Spinal cord (tissue), 10 donors: Measurements from ENCODE around the gene KLF14. TPM values are rescaled to one million over a fixed set of nuclear protein-coding genes. Genes with fewer than 3 reads are reported as not detected.

Source experiments
- DNase-seq, 6 donors: peaks; one replicate each; pipeline versions ENCODE4 v3.0.0 to v3.0.0-alpha.2; 2013 to 2015; ENCODE audit warnings: low spot score in 6 of 6, low read depth in 4 of 6
- H3K27ac ChIP-seq: one replicate; pipeline ENCODE4 v1.5.1; 2013; ENCODE audit warnings: low read depth, low read length, control low read depth
- H3K27me3 ChIP-seq: one replicate; pipeline ENCODE4 v1.6.1; 2013; ENCODE audit warnings: low read length; ENCODE audit not compliant: control insufficient read depth, insufficient read depth
- H3K36me3 ChIP-seq: one replicate; pipeline ENCODE4 v1.6.1; 2013; ENCODE audit warnings: low read length; ENCODE audit not compliant: control insufficient read depth, insufficient read depth
- H3K4me1 ChIP-seq: one replicate; pipeline ENCODE4 v1.6.1; 2013; ENCODE audit warnings: low read length; ENCODE audit not compliant: control insufficient read depth, insufficient read depth
- H3K4me3 ChIP-seq: one replicate; pipeline ENCODE4 v1.5.1; 2013; ENCODE audit warnings: low read depth, low read length, control low read depth
- H3K9me3 ChIP-seq: one replicate; pipeline ENCODE4 v1.6.1; 2013; ENCODE audit warnings: low read length; ENCODE audit not compliant: control insufficient read depth, insufficient read depth
- WGBS: methylation state at CpG from one replicate; pipeline ENCODE4 v1.1.5; 2013; ENCODE audit warnings: missing lambda C conversion rate; ENCODE audit not compliant: insufficient coverage; 5-methylcytosine and 5-hydroxymethylcytosine counted together
- polyA plus RNA-seq, 2 donors: library from polyadenylated mRNA; unstranded; fragments of 120-200 nt; gene quantifications; one replicate each; pipeline ENCODE4 v1.2.1, GENCODE V29; 2013; ENCODE audit not compliant: insufficient read length in 2 of 2
- total RNA-seq, 2 donors: library from RNA; depleted of rRNA in 1 of 2; stranded (reverse); fragments of 120-200 nt in 1 of 2; fragments of >200 nt in 1 of 2; gene quantifications; one replicate each; pipeline versions ENCODE4 v1.2.3 to v1.2.4, GENCODE V29; 2013 to 2014
- donor health status: healthy.

Gene KLF14
- total and polyA plus RNA-seq, 4 donors: 0.06 to 0.22 (median 0.11) TPM; not detected in 1

GRCh38 chr7:130721486-130722277 lies 12.3 kb downstream of the KLF14 start:
- Histone ChIP-seq H3K27me3 (no peaks in the 10 kb centered on the region), H3K4me1 (no peaks in the 10 kb centered on the region), H3K9me3 (no peaks in the 10 kb centered on the region), H3K27ac (no peak overlapping the region), H3K4me3 (no peak overlapping the region), H3K36me3 (no peaks in the 10 kb centered on the region)
- 17% methylated on average over 3 of the region's 5 CpGs for WGBS
- peak in 2 of 6 donors; percentile 72 to 73 for DNase-seq

DNA sequence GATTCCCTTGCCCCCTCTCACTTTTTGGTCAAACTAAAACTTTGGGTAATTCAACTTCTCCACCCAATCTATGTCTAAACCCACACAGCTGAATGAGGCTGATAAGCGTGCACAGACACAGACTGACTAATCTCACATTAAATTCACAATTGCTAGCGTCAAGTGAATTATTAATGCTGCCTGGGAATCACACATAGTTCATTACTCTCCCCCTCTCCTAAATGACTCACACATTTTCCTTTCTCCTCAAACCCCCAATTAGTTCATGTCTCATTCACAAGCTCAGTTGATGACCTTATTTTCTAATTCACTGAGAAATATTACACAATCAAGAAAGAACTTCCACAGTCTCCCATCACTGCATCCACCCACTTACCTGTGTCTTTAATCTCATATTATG lies 14.5 kb downstream of the KLF14 start:
- Histone ChIP-seq H3K27ac (no peak overlapping the region), H3K27me3 (no peaks in the 10 kb centered on the region), H3K9me3 (no peaks in the 10 kb centered on the region), H3K36me3 (no peaks in the 10 kb centered on the region), H3K4me3 (no peak overlapping the region), H3K4me1 (no peaks in the 10 kb centered on the region)
- peak in 1 of 6 donors; percentile 17 for DNase-seq
- WGBS: 62% methylated on average over 2 of the region's 2 CpGs

DNA sequence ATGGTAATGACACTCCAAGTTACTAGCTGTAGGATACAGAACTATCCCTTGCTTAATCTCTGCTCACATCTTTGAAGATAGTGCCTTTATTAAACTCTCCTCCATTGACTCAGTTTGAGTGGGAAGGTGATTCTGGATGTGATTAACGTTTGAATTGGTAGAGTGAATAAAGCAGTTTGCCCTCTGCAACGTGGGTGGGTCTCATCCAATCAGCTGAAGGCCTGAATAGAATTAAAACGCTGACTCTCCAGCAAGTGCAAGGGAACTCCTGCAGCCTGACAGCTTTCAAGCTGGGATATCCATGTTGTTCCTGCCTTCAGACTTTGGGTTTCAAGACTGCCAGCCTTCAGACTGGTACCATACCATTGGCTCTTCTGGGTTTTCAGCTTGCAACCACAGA lies 21.6 kb downstream of the KLF14 start:
- H3K27me3 ChIP-seq: no peaks in the 10 kb centered on the region
- no peaks in the 10 kb centered on the region for H3K36me3 ChIP-seq
- no peaks in the 10 kb centered on the region for H3K9me3 ChIP-seq
- H3K4me3 ChIP-seq: no peak overlapping the region
- DNase-seq: no peak
- no peaks in the 10 kb centered on the region for H3K4me1 ChIP-seq
- WGBS: 15% methylated on average over 2 of the region's 3 CpGs
- no peak overlapping the region for H3K27ac ChIP-seq

DNA sequence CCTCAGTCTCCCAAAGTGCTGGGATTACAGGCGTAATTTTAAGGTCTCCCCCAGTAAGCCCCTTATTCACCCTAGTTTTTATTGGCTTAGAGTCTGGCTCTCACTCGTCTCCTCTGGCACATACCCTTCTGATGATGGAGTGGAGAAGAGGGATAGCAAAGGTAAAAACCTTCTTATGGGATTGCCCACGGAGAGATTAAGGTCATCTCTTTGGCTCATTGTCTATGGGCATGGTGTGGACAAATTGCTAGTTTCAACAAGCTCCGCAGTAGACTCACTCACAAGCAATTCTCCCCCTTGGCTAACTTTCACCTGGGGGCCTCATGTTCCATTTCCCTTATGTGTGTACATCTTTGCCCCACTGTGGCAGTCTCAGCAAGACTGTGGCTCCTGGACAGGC lies 25.2 kb downstream of the KLF14 start:
- WGBS: no CpG with 5 or more reads among the region's 4 CpGs
- H3K36me3 ChIP-seq: no peaks in the 10 kb centered on the region
- H3K4me1 ChIP-seq: no peaks in the 10 kb centered on the region
- no peak overlapping the region for H3K4me3 ChIP-seq
- H3K9me3 ChIP-seq: no peaks in the 10 kb centered on the region
- H3K27me3 ChIP-seq: no peaks in the 10 kb centered on the region
- no peak for DNase-seq
- H3K27ac ChIP-seq: no peak overlapping the region

DNA sequence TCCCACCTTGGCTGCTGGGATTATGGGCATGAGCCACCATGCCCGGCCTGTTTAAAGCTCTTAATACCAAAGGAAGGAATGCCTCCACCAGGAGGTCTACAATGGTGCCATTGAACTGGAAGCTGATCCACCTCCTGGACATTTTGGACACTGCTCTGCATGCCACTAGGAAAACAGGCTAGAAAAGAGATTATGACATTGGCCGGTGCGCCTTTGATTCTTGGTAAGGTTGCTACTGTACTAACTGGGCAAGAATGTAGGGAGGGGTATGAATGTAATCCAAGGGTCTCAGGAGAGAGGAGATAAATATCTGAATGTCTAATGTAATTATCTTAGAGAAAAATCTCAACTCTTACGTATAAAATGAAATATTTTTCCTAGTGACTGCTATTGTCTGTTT lies 26.0 kb downstream of the KLF14 start:
- WGBS: 92% methylated on average over 3 of the region's 4 CpGs
- H3K4me1 ChIP-seq: no peaks in the 10 kb centered on the region

DNA sequence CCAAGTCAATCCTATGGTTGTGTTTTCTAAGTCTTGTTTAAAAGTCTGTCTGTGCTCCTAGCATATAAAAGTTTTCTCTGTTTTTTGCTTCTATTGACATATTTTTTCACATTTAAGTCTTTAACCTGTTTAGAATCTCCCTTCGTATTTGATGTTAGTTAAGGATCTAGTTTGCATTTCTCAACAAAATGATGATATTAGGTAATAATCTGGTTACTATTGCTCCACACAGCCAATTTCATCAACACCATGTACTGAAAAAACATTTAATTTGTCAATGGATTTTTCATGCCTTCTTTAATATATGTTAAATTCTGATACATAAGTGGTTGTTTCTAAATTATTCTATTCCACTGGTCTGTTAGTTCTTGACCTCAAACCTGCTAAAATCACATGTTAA lies 30.2 kb downstream of the KLF14 start:
- no peak for DNase-seq
- no peak overlapping the region for H3K4me3 ChIP-seq
- H3K27me3 ChIP-seq: no peaks in the 10 kb centered on the region
- H3K4me1 ChIP-seq: no peaks in the 10 kb centered on the region
- no peaks in the 10 kb centered on the region for H3K9me3 ChIP-seq
- no peak overlapping the region for H3K27ac ChIP-seq
- no CpG with 5 or more reads among the region's 1 CpG for WGBS
- no peaks in the 10 kb centered on the region for H3K36me3 ChIP-seq

More for the DNA sequence above, 26.0 kb downstream of the KLF14 start:
- no peak overlapping the region for H3K27ac ChIP-seq
- no peak for DNase-seq
- H3K4me3 ChIP-seq: no peak overlapping the region
- no peaks in the 10 kb centered on the region for H3K36me3 ChIP-seq
- H3K9me3 ChIP-seq: no peaks in the 10 kb centered on the region
- H3K27me3 ChIP-seq: no peaks in the 10 kb centered on the region

- DNase-seq: no peak
- Histone ChIP-seq H3K9me3 (no peaks in the 10 kb centered on the region), H3K36me3 (no peaks in the 10 kb centered on the region), H3K27me3 (no peaks in the 10 kb centered on the region), H3K27ac (no peak overlapping the region), H3K4me3 (no peak overlapping the region), H3K4me1 (no peaks in the 10 kb centered on the region)
- no CpG with 5 or more reads among the region's 2 CpGs for WGBS
Observed at GRCh38 chr7:130701650-130702049, 32.4 kb downstream of the KLF14 start.

DNA sequence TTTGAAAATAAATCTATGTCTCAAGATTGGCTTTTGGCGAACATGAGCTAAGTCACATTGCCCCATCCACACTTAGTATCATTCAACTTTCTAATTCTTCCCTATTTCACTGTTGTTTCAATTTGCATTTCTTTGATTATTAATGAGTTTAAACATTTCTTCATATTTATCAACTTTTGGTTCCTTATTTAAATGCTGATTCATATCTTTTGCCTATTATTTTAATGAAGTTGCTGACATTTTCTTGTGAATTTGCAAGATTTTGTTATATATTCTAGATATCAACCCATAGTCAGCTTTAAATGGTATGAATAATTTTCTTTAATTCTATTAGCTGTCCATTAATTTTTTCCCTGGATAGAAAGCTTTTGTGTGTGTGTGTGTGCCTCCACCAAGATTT lies 33.2 kb downstream of the KLF14 start:
- no CpG with 5 or more reads among the region's 1 CpG for WGBS
- Histone ChIP-seq H3K27me3 (no peaks in the 10 kb centered on the region), H3K9me3 (no peaks in the 10 kb centered on the region), H3K4me3 (no peak overlapping the region), H3K36me3 (no peaks in the 10 kb centered on the region), H3K4me1 (no peaks in the 10 kb centered on the region), H3K27ac (no peak overlapping the region)
- no peak for DNase-seq

DNA sequence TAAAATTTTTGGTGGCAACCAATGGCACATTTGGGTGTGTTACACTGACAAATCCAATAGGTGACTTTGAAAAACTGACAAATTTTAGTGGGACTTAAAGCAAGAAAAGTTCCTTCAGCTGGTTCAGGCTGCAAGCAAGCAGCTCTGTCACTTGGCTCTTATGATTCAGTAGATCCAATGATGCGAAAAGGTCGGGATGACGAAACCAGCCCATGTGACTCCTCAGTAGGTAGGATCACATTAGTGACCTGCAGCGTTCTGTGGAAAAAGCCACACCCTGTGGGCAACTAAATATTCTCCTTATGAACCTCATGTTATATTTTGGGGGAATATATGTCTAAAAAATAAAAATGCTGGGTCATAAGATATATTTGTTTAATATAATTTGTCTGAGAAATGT lies 34.3 kb downstream of the KLF14 start:
- Histone ChIP-seq H3K27ac (no peak overlapping the region), H3K4me1 (no peaks in the 10 kb centered on the region), H3K4me3 (no peak overlapping the region), H3K9me3 (no peaks in the 10 kb centered on the region), H3K27me3 (no peaks in the 10 kb centered on the region), H3K36me3 (no peaks in the 10 kb centered on the region)
- no peak for DNase-seq
- 75% methylated on average over 3 of the region's 4 CpGs for WGBS

- no peaks in the 10 kb centered on the region for H3K27me3 ChIP-seq
- H3K27ac ChIP-seq: no peak overlapping the region
- no peaks in the 10 kb centered on the region for H3K9me3 ChIP-seq
- H3K4me1 ChIP-seq: no peaks in the 10 kb centered on the region
- no CpG with 5 or more reads among the region's 2 CpGs for WGBS
- no peaks in the 10 kb centered on the region for H3K36me3 ChIP-seq
- no peak overlapping the region for H3K4me3 ChIP-seq
- DNase-seq: no peak
Observed at GRCh38 chr7:130697820-130698219, 36.2 kb downstream of the KLF14 start.
